Measurements from ENCODE around the gene LPP. TPM values are rescaled to one million over a fixed set of nuclear protein-coding genes. Genes with fewer than 3 reads are reported as not detected.

The LPP gene
- total RNA-seq, 4 donors from 2014 or later: 207 to 592 (median 406) TPM

DNA sequence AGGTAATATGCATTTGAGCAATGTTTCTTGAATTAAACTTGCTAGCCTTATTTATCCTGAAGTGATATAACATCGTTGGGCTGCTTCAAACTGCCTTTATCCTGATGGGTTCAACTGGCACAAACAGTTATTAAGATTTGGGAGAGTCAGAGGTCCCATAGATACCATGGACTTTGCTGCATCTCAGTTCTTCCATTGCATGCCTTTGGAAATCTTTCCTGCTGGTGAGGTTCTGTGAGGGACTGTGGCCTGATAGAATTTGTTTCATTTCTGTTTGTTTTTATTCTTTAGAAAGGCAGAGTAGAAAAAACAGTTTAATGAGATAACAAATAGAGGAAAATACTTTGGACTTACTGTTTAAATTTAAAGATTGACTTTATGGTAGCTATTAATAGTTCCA is 508.3 kb downstream of the LPP start:
- Histone ChIP-seq H3K36me3 (no peaks in the 10 kb centered on the region), H3K27ac (no peak overlapping the region)
- 49 to 86% methylated on average over 1 of the region's 1 CpG for WGBS, 2 donors (ENCODE audit: low coverage in 1 of 2)

DNA sequence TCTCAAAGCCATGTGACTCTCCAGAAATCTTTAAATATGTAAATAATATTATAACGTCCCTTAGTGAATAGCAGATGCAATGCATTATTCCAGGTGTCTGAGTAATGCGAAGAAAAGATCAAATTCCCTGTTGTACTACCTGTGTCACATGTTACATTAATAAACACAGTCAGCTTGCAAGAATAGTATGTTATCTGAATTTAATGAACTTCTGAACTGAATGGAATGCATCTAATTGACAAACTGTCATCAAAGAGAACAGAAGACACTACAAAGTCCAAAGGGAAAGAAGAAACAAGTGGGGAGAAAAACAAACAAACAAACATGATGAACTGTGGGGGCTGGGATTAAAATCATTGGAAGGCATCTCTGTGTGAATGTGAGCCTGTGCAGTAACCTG is 508.8 kb downstream of the LPP start:
- Histone ChIP-seq H3K27me3 (no peaks in the 10 kb centered on the region), H3K27ac (no peak overlapping the region), H3K4me3 (no peak overlapping the region), H3K9me3 (no peaks in the 10 kb centered on the region), H3K36me3 (no peaks in the 10 kb centered on the region), H3K4me1 (peaks cover 0 to 3% (median 0%) of the 10 kb centered on the region in 4 donors)
- 67 to 79% methylated on average over 2 of the region's 2 CpGs for WGBS, 2 donors (ENCODE audit: low coverage in 1 of 2)
- no peak for TF ChIP-seq POLR2AphosphoS5 (IDR thresholded peaks at IDR 0.05)
- no peak for TF ChIP-seq POLR2A (IDR thresholded peaks at IDR 0.05)
- TF ChIP-seq, protein P1, sequence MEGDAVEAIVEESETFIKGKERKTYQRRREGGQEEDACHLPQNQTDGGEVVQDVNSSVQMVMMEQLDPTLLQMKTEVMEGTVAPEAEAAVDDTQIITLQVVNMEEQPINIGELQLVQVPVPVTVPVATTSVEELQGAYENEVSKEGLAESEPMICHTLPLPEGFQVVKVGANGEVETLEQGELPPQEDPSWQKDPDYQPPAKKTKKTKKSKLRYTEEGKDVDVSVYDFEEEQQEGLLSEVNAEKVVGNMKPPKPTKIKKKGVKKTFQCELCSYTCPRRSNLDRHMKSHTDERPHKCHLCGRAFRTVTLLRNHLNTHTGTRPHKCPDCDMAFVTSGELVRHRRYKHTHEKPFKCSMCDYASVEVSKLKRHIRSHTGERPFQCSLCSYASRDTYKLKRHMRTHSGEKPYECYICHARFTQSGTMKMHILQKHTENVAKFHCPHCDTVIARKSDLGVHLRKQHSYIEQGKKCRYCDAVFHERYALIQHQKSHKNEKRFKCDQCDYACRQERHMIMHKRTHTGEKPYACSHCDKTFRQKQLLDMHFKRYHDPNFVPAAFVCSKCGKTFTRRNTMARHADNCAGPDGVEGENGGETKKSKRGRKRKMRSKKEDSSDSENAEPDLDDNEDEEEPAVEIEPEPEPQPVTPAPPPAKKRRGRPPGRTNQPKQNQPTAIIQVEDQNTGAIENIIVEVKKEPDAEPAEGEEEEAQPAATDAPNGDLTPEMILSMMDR (IDR thresholded peaks at IDR 0.05): no peak
- no peak for TF ChIP-seq EP300 (IDR thresholded peaks at IDR 0.05; ENCODE audit: low read depth)
- in situ Hi-C loops (cut with MboI; ENCODE audit: low pct_ligation_motif_present in 1 of 4, low pct_unique_long_range_greater_than_20kb in 1 of 4, low sequenced_read_pairs in 3 of 4): no loop called here
- intact Hi-C loops (cut with DNase I; ENCODE audit: low total_unique reads): no loop called here
- DNase-seq: no peak

More for the DNA sequence above, 508.3 kb downstream of the LPP start:
- no peak overlapping the region for H3K4me3 ChIP-seq
- in situ Hi-C loops (cut with MboI; ENCODE audit: low pct_ligation_motif_present in 1 of 4, low pct_unique_long_range_greater_than_20kb in 1 of 4, low sequenced_read_pairs in 3 of 4): no loop called here
- TF ChIP-seq POLR2A (IDR thresholded peaks at IDR 0.05) (no peak), EP300 (IDR thresholded peaks at IDR 0.05; ENCODE audit: low read depth) (no peak), POLR2AphosphoS5 (IDR thresholded peaks at IDR 0.05) (no peak)
- TF ChIP-seq, protein P1 (IDR thresholded peaks at IDR 0.05): no peak
- H3K9me3 ChIP-seq: no peaks in the 10 kb centered on the region
- H3K27me3 ChIP-seq: no peaks in the 10 kb centered on the region
- intact Hi-C loops (cut with DNase I; ENCODE audit: low total_unique reads): no loop called here
- DNase-seq: no peak
- H3K4me1 ChIP-seq: peaks cover 0 to 3% (median 1%) of the 10 kb centered on the region in 4 donors

DNA sequence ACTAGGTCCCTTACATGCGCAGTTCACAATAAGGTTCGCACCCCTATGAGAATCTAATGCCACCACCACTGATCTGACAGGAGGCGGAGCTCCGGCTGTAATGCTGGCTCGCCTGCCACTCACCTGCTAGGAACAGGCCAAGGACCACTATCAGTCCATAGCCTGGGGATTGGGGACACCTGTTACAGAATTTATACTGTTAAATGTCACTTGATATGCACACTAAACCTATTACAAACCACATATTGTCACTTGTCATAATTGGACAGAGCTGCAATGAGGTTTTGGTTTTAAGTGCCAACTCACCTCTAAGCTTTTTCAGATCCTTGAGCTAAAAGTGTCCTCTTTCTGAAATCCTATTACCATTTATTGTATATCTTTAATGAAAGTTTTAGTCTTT is 509.9 kb downstream of the LPP start:
- H3K4me1 ChIP-seq: peaks cover 0 to 3% (median 0%) of the 10 kb centered on the region in 4 donors
- no peak for DNase-seq
- intact Hi-C loops (cut with DNase I; ENCODE audit: low total_unique reads): no loop called here
- in situ Hi-C loops (cut with MboI; ENCODE audit: low pct_ligation_motif_present in 1 of 4, low pct_unique_long_range_greater_than_20kb in 1 of 4, low sequenced_read_pairs in 3 of 4): no loop called here
- no peak for TF ChIP-seq POLR2A (IDR thresholded peaks at IDR 0.05)
- H3K27ac ChIP-seq: no peak overlapping the region
- WGBS, 2 donors (ENCODE audit: low coverage in 1 of 2): 92 to 100% methylated on average over 1 to 5 of the region's 5 CpGs
- H3K27me3 ChIP-seq: no peaks in the 10 kb centered on the region
- H3K36me3 ChIP-seq: no peaks in the 10 kb centered on the region
- H3K4me3 ChIP-seq: no peak overlapping the region
- no peaks in the 10 kb centered on the region for H3K9me3 ChIP-seq

- H3K36me3 ChIP-seq: no peaks in the 10 kb centered on the region
- H3K27ac ChIP-seq: no peak overlapping the region
- peaks cover 0 to 3% (median 0%) of the 10 kb centered on the region in 4 donors for H3K4me1 ChIP-seq
- intact Hi-C loops (cut with DNase I; ENCODE audit: low total_unique reads): no loop called here
- DNase-seq: no peak
- 61 to 84% methylated on average over 2 to 3 of the region's 3 CpGs for WGBS, 2 donors (ENCODE audit: low coverage in 1 of 2)
- no peaks in the 10 kb centered on the region for H3K27me3 ChIP-seq
- TF ChIP-seq, protein P1 (IDR thresholded peaks at IDR 0.05): peak in 4 of 5 experiments; percentile 9 to 17 (median 12)
- TF ChIP-seq EP300 (IDR thresholded peaks at IDR 0.05; ENCODE audit: low read depth): no peak
- no peaks in the 10 kb centered on the region for H3K9me3 ChIP-seq
- H3K4me3 ChIP-seq: no peak overlapping the region
- in situ Hi-C loops (cut with MboI; ENCODE audit: low pct_ligation_motif_present in 1 of 4, low pct_unique_long_range_greater_than_20kb in 1 of 4, low sequenced_read_pairs in 3 of 4): no loop called here
Observed at GRCh38 chr3:188664795-188665194, 510.8 kb downstream of the LPP start.

DNA sequence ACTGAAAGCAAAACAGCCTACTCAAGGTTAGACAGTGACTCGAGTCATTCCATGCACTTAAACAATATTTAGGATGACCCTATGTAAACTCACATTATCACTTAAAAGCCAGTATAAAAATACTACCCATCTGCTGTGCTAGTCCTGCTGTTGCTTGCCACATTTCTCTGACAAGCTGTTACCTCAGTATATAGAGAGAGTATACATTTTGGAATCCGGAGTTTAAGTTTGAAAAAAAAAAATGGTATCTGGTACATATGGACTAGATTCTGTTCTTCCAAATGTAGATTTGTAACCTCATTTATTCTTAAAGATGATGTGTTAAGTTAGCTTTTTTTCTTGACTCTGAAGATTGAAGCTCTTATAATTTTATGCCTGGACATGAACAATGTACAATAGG is 514.0 kb downstream of the LPP start:
- Histone ChIP-seq H3K36me3 (no peaks in the 10 kb centered on the region), H3K27ac (no peak overlapping the region), H3K4me1 (peaks cover 0 to 10% (median 8%) of the 10 kb centered on the region in 4 donors), H3K27me3 (no peaks in the 10 kb centered on the region), H3K9me3 (no peaks in the 10 kb centered on the region), H3K4me3 (no peak overlapping the region)
- no peak for DNase-seq
- intact Hi-C loops (cut with DNase I; ENCODE audit: low total_unique reads): no loop called here
- WGBS, 2 donors (ENCODE audit: low coverage in 1 of 2): 77 to 93% methylated on average over 2 of the region's 2 CpGs
- in situ Hi-C loops (cut with MboI; ENCODE audit: low pct_ligation_motif_present in 1 of 4, low pct_unique_long_range_greater_than_20kb in 1 of 4, low sequenced_read_pairs in 3 of 4): no loop called here
- no peak for TF ChIP-seq EP300 (IDR thresholded peaks at IDR 0.05; ENCODE audit: low read depth)
- TF ChIP-seq, protein P1 (IDR thresholded peaks at IDR 0.05): no peak
